ENCODE results near the gene DSCAM.
A peak's percentile ranks its signal among the peaks of the same experiment; 100 is the strongest.

The DSCAM gene

GRCh38 chr21:40605094-40605493, 241.9 kb downstream of the DSCAM start:
- Histone ChIP-seq H3K27ac (replicated peaks) (no peak overlapping the region), H3K4me3 (replicated peaks; ENCODE audit: insufficient read depth, low read length) (no peak overlapping the region), H3K27me3 (ENCODE audit: insufficient read depth, poor library complexity, severe bottlenecking) (no peaks in the 10 kb centered on the region)
- no peak for DNase-seq (ENCODE audit: low read depth in 1 of 2, low spot score in 1 of 2)
- no peak for TF ChIP-seq REST (IDR thresholded peaks at IDR 0.05; ENCODE audit: insufficient replicate concordance, low read depth)
- TF ChIP-seq POLR2AphosphoS5 (IDR thresholded peaks at IDR 0.05; ENCODE audit: low read depth): no peak

- TF ChIP-seq SPI1 (IDR thresholded peaks at IDR 0.05; ENCODE audit: borderline replicate concordance, low read depth) (no peak), POLR2AphosphoS5 (IDR thresholded peaks at IDR 0.05; ENCODE audit: low read depth) (no peak), GABPA (IDR thresholded peaks at IDR 0.05; ENCODE audit: low read depth) (no peak), REST (IDR thresholded peaks at IDR 0.05; ENCODE audit: insufficient replicate concordance, low read depth) (no peak), CTCF (IDR thresholded peaks at IDR 0.05; ENCODE audit: insufficient read depth, low read length) (no peak)
- H3K27ac ChIP-seq (replicated peaks): no peak overlapping the region
- no peaks in the 10 kb centered on the region for H3K27me3 ChIP-seq (ENCODE audit: insufficient read depth, poor library complexity, severe bottlenecking)
- no peak overlapping the region for H3K4me3 ChIP-seq (replicated peaks; ENCODE audit: insufficient read depth, low read length)
- DNase-seq (ENCODE audit: low read depth in 1 of 2, low spot score in 1 of 2): no peak
These were observed 243.2 kb downstream of the DSCAM start for GRCh38 chr21:40603774-40604173.

GRCh38 chr21:40602080-40602479, 244.9 kb downstream of the DSCAM start:
- Histone ChIP-seq H3K27me3 (ENCODE audit: insufficient read depth, poor library complexity, severe bottlenecking) (no peaks in the 10 kb centered on the region), H3K4me3 (replicated peaks; ENCODE audit: insufficient read depth, low read length) (no peak overlapping the region), H3K27ac (replicated peaks) (no peak overlapping the region)
- no peak for TF ChIP-seq REST (IDR thresholded peaks at IDR 0.05; ENCODE audit: insufficient replicate concordance, low read depth)
- TF ChIP-seq CTCF (IDR thresholded peaks at IDR 0.05; ENCODE audit: insufficient read depth, low read length): no peak
- no peak for TF ChIP-seq POLR2AphosphoS5 (IDR thresholded peaks at IDR 0.05; ENCODE audit: low read depth)
- TF ChIP-seq SPI1 (IDR thresholded peaks at IDR 0.05; ENCODE audit: borderline replicate concordance, low read depth): no peak
- DNase-seq (ENCODE audit: low read depth in 1 of 2, low spot score in 1 of 2): no peak

GRCh38 chr21:40595806-40596205, 251.2 kb downstream of the DSCAM start:
- Histone ChIP-seq H3K4me3 (replicated peaks; ENCODE audit: insufficient read depth, low read length) (no peak overlapping the region), H3K27me3 (ENCODE audit: insufficient read depth, poor library complexity, severe bottlenecking) (no peaks in the 10 kb centered on the region), H3K27ac (replicated peaks) (no peak overlapping the region)
- no peak for TF ChIP-seq GABPA (IDR thresholded peaks at IDR 0.05; ENCODE audit: low read depth)
- no peak for TF ChIP-seq POLR2AphosphoS5 (IDR thresholded peaks at IDR 0.05; ENCODE audit: low read depth)
- no peak for TF ChIP-seq SPI1 (IDR thresholded peaks at IDR 0.05; ENCODE audit: borderline replicate concordance, low read depth)
- TF ChIP-seq CTCF (IDR thresholded peaks at IDR 0.05; ENCODE audit: insufficient read depth, low read length): no peak
- no peak for TF ChIP-seq REST (IDR thresholded peaks at IDR 0.05; ENCODE audit: insufficient replicate concordance, low read depth)
- DNase-seq (ENCODE audit: low read depth in 1 of 2, low spot score in 1 of 2): peak in 1 of 2 experiments; percentile 82
